Body of pancreas (tissue), 4 donors: ENCODE results near the gene NABP1.

ENCODE experiments used
- CTCF ChIP-seq, 7 experiments: fragments of 450-650 bp in 4 of 7; fragments of 200-600 bp in 3 of 7; sonication (generic) in 3 of 7; IDR thresholded peaks; one replicate each; pipeline ENCODE4 v1.5.1; 2016 to 2019; ENCODE audit warnings: antibody characterized with exemption in 7 of 7
- POLR2A ChIP-seq, 3 donors: fragments of 450-650 bp; IDR thresholded peaks; one replicate each; pipeline ENCODE4 v1.6.1; 2016; ENCODE audit warnings: antibody characterized with exemption in 3 of 3, mild to moderate bottlenecking in 2 of 3

- TF ChIP-seq POLR2A (IDR thresholded peaks at IDR 0.05) (no peak), CTCF (IDR thresholded peaks at IDR 0.05) (no peak)
Measured at GRCh38 chr2:191699341-191699945, 21.5 kb downstream of the NABP1 start.
